ENCODE results near the gene CCDC196. TPM values are rescaled to one million over a fixed set of nuclear protein-coding genes. Genes with fewer than 3 reads are reported as not detected.

CCDC196 gene, protein sequence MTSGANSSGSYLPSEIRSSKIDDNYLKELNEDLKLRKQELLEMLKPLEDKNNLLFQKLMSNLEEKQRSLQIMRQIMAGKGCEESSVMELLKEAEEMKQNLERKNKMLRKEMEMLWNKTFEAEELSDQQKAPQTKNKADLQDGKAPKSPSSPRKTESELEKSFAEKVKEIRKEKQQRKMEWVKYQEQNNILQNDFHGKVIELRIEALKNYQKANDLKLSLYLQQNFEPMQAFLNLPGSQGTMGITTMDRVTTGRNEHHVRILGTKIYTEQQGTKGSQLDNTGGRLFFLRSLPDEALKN
- polyA plus RNA-seq (not detected in 3 replicates), polyA minus RNA-seq (not detected in 3 replicates)
- not detected for polyA plus RNA-seq (2011; ENCODE audit: low read depth)
- not detected in 2 replicates for polyA plus RNA-seq (2011; cell fraction: cytosol; rRNA removed)
- not detected in 2 replicates for polyA plus RNA-seq (2011; cell fraction: nucleus; rRNA removed)
- polyA plus RNA-seq (2012; ENCODE audit: low replicate concordance): not detected in 2 replicates
- polyA minus RNA-seq (2011; cell fraction: cytosol; rRNA and poly(A)+ RNA removed): not detected
- polyA minus RNA-seq (2011; cell fraction: nucleus; rRNA and poly(A)+ RNA removed): not detected in 2 replicates

- Histone ChIP-seq H3K9me3 (ENCODE audit: control insufficient read depth, low read depth, low read length) (no peaks in the 10 kb centered on the region), H2AFZ (ENCODE audit: control insufficient read depth, low read length) (no peak within 1 kb of the TSS), H3K79me2 (ENCODE audit: control insufficient read depth, insufficient read depth, low read length) (no peaks in the 10 kb centered on the region), H3K36me3 (ENCODE audit: control insufficient read depth in 2 of 2, extremely low read depth in 1 of 2, insufficient read depth in 2 of 2, low read length in 2 of 2) (no peaks in the 10 kb centered on the region), H4K20me1 (ENCODE audit: control insufficient read depth, extremely low read depth, insufficient read depth, low read length) (no peaks in the 10 kb centered on the region), H3K27me3 (ENCODE audit: control insufficient read depth, extremely low read depth, insufficient read depth, low read length) (no peaks in the 10 kb centered on the region), H3K9ac (ENCODE audit: control insufficient read depth, extremely low read depth, insufficient read depth, low read length) (no peak within 1 kb of the TSS), H3K4me1 (ENCODE audit: control insufficient read depth, extremely low read depth, insufficient read depth, low read length) (no peaks in the 10 kb centered on the region), H3K9me1 (ENCODE audit: control insufficient read depth, extremely low read depth, insufficient read depth, low read length) (no peaks in the 10 kb centered on the region), H3K27ac (ENCODE audit: control insufficient read depth, insufficient read depth, low read length) (no peak within 1 kb of the TSS), H3K4me3 (ENCODE audit: control insufficient read depth in 2 of 3, extremely low read depth in 1 of 3, insufficient read depth in 2 of 3, low read depth in 1 of 3, low read length in 3 of 3) (no peak within 1 kb of the TSS), H3K4me2 (ENCODE audit: control insufficient read depth, extremely low read depth, insufficient read depth, low read depth, low read length) (no peak within 1 kb of the TSS)
- dilution Hi-C loops (cut with MboI; ENCODE audit: extremely low pct_ligation_motif_present, low sequenced_read_pairs): no loop called here
- no peak for TF ChIP-seq CTCF (optimal IDR thresholded peaks at IDR 0.05 in 1 of 3, IDR thresholded peaks at IDR 0.05 in 1 of 3, conservative IDR thresholded peaks at IDR 0.05 in 1 of 3; ENCODE audit: extremely low read depth in 1 of 3, insufficient read depth in 2 of 3, low read length in 3 of 3)
- TF ChIP-seq EZH2 (IDR thresholded peaks at IDR 0.05; ENCODE audit: low read length): no peak
- DNase-seq (ENCODE audit: low read depth, low spot score) (no peak), FAIRE-seq (no peak)
Observed at GRCh38 chr14:66485910-66486421, at the start of gene CCDC196. TSS of gene CCDC196 (plus strand) at chr14:66486371. CDS start at chr14:66486503, 132 bp downstream.

GRCh38 chr14:66440801-66441200 is 45.4 kb upstream of the CCDC196 start:
- Histone ChIP-seq H3K9me3 (ENCODE audit: control insufficient read depth, low read depth, low read length) (peaks cover 2% of the 10 kb centered on the region), H3K4me2 (ENCODE audit: control insufficient read depth, extremely low read depth, insufficient read depth, low read depth, low read length) (no peak overlapping the region), H3K4me1 (ENCODE audit: control insufficient read depth, extremely low read depth, insufficient read depth, low read length) (no peaks in the 10 kb centered on the region), H4K20me1 (ENCODE audit: control insufficient read depth, extremely low read depth, insufficient read depth, low read length) (no peaks in the 10 kb centered on the region), H3K4me3 (ENCODE audit: control insufficient read depth in 2 of 3, extremely low read depth in 1 of 3, insufficient read depth in 2 of 3, low read depth in 1 of 3, low read length in 3 of 3) (no peak overlapping the region), H3K36me3 (ENCODE audit: control insufficient read depth in 2 of 2, extremely low read depth in 1 of 2, insufficient read depth in 2 of 2, low read length in 2 of 2) (no peaks in the 10 kb centered on the region), H3K79me2 (ENCODE audit: control insufficient read depth, insufficient read depth, low read length) (no peaks in the 10 kb centered on the region), H3K9me1 (ENCODE audit: control insufficient read depth, extremely low read depth, insufficient read depth, low read length) (no peaks in the 10 kb centered on the region), H3K27ac (ENCODE audit: control insufficient read depth, insufficient read depth, low read length) (no peak overlapping the region), H3K9ac (ENCODE audit: control insufficient read depth, extremely low read depth, insufficient read depth, low read length) (no peak overlapping the region), H3K27me3 (ENCODE audit: control insufficient read depth, extremely low read depth, insufficient read depth, low read length) (no peaks in the 10 kb centered on the region), H2AFZ (ENCODE audit: control insufficient read depth, low read length) (no peak overlapping the region)
- dilution Hi-C loops (cut with MboI; ENCODE audit: extremely low pct_ligation_motif_present, low sequenced_read_pairs): no loop called here
- TF ChIP-seq CTCF (optimal IDR thresholded peaks at IDR 0.05 in 1 of 3, IDR thresholded peaks at IDR 0.05 in 1 of 3, conservative IDR thresholded peaks at IDR 0.05 in 1 of 3; ENCODE audit: extremely low read depth in 1 of 3, insufficient read depth in 2 of 3, low read length in 3 of 3) (no peak), EZH2 (IDR thresholded peaks at IDR 0.05; ENCODE audit: low read length) (no peak)
- DNase-seq (ENCODE audit: low read depth, low spot score): no peak
- FAIRE-seq: no peak

Measured in keratinocyte (primary cell).